ENCODE results near the gene MSL3.

DNA sequence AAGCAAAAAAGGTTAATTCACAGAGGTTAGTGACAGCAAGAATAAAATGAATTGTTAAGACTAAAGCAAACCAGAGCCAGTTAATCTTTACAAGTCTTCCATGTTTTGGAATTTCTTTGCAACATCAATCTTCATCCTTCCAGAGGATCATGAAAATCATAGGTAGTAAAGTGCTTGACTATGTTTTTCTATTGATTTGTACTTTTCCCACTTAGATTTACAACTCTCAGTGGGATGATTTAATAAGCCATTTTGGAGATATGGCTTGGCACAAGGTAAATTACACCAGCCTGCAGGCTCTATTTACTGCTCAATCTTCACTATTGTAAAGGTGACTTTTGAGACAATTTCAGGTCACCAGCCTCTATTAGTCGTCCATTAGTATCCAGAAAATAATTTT lies 26.5 kb downstream of the MSL3 start:
- TF ChIP-seq, protein P1, sequence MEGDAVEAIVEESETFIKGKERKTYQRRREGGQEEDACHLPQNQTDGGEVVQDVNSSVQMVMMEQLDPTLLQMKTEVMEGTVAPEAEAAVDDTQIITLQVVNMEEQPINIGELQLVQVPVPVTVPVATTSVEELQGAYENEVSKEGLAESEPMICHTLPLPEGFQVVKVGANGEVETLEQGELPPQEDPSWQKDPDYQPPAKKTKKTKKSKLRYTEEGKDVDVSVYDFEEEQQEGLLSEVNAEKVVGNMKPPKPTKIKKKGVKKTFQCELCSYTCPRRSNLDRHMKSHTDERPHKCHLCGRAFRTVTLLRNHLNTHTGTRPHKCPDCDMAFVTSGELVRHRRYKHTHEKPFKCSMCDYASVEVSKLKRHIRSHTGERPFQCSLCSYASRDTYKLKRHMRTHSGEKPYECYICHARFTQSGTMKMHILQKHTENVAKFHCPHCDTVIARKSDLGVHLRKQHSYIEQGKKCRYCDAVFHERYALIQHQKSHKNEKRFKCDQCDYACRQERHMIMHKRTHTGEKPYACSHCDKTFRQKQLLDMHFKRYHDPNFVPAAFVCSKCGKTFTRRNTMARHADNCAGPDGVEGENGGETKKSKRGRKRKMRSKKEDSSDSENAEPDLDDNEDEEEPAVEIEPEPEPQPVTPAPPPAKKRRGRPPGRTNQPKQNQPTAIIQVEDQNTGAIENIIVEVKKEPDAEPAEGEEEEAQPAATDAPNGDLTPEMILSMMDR (IDR thresholded peaks at IDR 0.05) = no peak
- TF ChIP-seq POLR2A (IDR thresholded peaks at IDR 0.05) = no peak
